Measurements from ENCODE around the gene CHSY1.
"Not testable (repeated sequence)": the region's sequence is repeated elsewhere in the genome, so short reads cannot be mapped to it uniquely, and the experiment has no call there.

Gene CHSY1

GRCh38 chr15:101133751-101134261 is 118.0 kb downstream of the CHSY1 start:
- no peaks in the 10 kb centered on the region for H3K27me3 ChIP-seq (ENCODE audit: control insufficient read depth, insufficient read depth, low read length)
- no peak overlapping the region for H3K27ac ChIP-seq (ENCODE audit: low read length)
- H3K4me1 ChIP-seq (ENCODE audit: control insufficient read depth, insufficient read depth, low read length): no peaks in the 10 kb centered on the region; the same call in 1 of the 2 replicates
- WGBS (ENCODE audit: insufficient coverage, insufficient read length): no CpG with 5 or more reads among the region's 13 CpGs
- no peak overlapping the region for H3K4me3 ChIP-seq (ENCODE audit: low read length)
- H3K9me3 ChIP-seq (ENCODE audit: control insufficient read depth, insufficient read depth, low read length): no peaks in the 10 kb centered on the region
- no peak for DNase-seq (ENCODE audit: low read depth, low spot score)
- H3K36me3 ChIP-seq (ENCODE audit: control insufficient read depth, insufficient read depth, low read length): no peaks in the 10 kb centered on the region

GRCh38 chr15:101133181-101133460 is 118.7 kb downstream of the CHSY1 start:
- Histone ChIP-seq H3K36me3 (ENCODE audit: control insufficient read depth, insufficient read depth, low read length) (no peaks in the 10 kb centered on the region), H3K9me3 (ENCODE audit: control insufficient read depth, insufficient read depth, low read length) (no peaks in the 10 kb centered on the region), H3K27ac (ENCODE audit: low read length) (no peak overlapping the region), H3K27me3 (ENCODE audit: control insufficient read depth, insufficient read depth, low read length) (no peaks in the 10 kb centered on the region), H3K4me1 (ENCODE audit: control insufficient read depth, insufficient read depth, low read length) (no peaks in the 10 kb centered on the region; the same call in 1 of the 2 replicates), H3K4me3 (ENCODE audit: low read length) (no peak overlapping the region)
- no CpG with 5 or more reads among the region's 8 CpGs for WGBS (ENCODE audit: insufficient coverage, insufficient read length)
- no peak for DNase-seq (ENCODE audit: low read depth, low spot score)

GRCh38 chr15:101132390-101133180 is 119.3 kb downstream of the CHSY1 start:
- Histone ChIP-seq H3K9me3 (ENCODE audit: control insufficient read depth, insufficient read depth, low read length) (no peaks in the 10 kb centered on the region), H3K4me1 (ENCODE audit: control insufficient read depth, insufficient read depth, low read length) (no peaks in the 10 kb centered on the region; the same call in 1 of the 2 replicates), H3K27me3 (ENCODE audit: control insufficient read depth, insufficient read depth, low read length) (no peaks in the 10 kb centered on the region), H3K36me3 (ENCODE audit: control insufficient read depth, insufficient read depth, low read length) (no peaks in the 10 kb centered on the region), H3K27ac (ENCODE audit: low read length) (no peak overlapping the region), H3K4me3 (ENCODE audit: low read length) (no peak overlapping the region)
- no CpG with 5 or more reads among the region's 20 CpGs for WGBS (ENCODE audit: insufficient coverage, insufficient read length)
- DNase-seq (ENCODE audit: low read depth, low spot score): no peak

DNA sequence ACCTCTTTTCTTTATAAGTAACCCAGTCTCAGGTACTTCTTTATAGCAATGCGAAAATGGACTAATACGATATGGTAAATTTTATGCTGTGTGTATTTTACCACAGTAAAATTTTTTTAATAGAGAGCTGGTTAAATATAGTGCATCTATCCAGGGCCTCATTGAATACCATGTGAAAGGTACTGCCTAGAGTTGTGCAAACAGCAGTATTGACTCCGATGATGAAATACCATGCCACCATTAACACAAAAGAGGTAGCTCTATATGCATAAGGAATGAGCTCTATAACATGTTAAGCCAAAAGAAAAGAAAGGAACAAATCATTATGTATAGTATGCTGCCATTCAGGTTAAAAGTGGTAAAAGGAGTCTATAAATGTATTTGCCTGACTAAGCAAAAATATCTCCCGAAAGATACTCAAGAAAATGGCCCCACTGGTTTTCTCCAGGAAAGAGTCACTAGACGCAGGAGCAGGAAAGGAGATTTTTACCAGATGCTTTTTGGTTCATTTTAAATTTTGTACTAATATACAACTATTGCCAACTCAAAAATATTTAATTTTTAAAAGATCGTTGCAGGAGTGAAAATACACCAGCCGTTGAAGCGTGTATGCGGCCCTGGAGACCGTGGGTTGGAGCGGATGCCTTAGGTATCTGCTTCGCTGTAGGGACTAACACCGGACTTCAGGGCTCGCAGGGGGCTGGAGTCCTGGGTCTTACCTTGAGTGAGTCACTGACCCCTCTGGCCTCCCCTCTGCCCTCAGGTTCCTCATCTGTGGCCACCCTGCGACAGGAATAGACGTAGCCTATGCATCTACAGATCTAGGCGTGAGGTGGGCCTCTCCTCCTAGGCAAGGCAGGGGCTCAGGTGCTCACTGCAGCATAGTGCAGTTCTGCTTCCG is 120.1 kb downstream of the CHSY1 start:
- WGBS (ENCODE audit: insufficient coverage, insufficient read length): no CpG with 5 or more reads among the region's 18 CpGs
- Histone ChIP-seq H3K9me3 (ENCODE audit: control insufficient read depth, insufficient read depth, low read length) (no peaks in the 10 kb centered on the region), H3K36me3 (ENCODE audit: control insufficient read depth, insufficient read depth, low read length) (no peaks in the 10 kb centered on the region), H3K27ac (ENCODE audit: low read length) (no peak overlapping the region), H3K27me3 (ENCODE audit: control insufficient read depth, insufficient read depth, low read length) (no peaks in the 10 kb centered on the region), H3K4me3 (ENCODE audit: low read length) (no peak overlapping the region), H3K4me1 (ENCODE audit: control insufficient read depth, insufficient read depth, low read length) (no peaks in the 10 kb centered on the region; the same call in 1 of the 2 replicates)
- DNase-seq (ENCODE audit: low read depth, low spot score): no peak

- no peak overlapping the region for H3K4me3 ChIP-seq (ENCODE audit: low read length)
- no peaks in the 10 kb centered on the region for H3K9me3 ChIP-seq (ENCODE audit: control insufficient read depth, insufficient read depth, low read length)
- DNase-seq (ENCODE audit: low read depth, low spot score): no peak
- no peaks in the 10 kb centered on the region for H3K36me3 ChIP-seq (ENCODE audit: control insufficient read depth, insufficient read depth, low read length)
- no peaks in the 10 kb centered on the region for H3K27me3 ChIP-seq (ENCODE audit: control insufficient read depth, insufficient read depth, low read length)
- H3K27ac ChIP-seq (ENCODE audit: low read length): no peak overlapping the region
- no peaks in the 10 kb centered on the region; the same call in 1 of the 2 replicates for H3K4me1 ChIP-seq (ENCODE audit: control insufficient read depth, insufficient read depth, low read length)
- no CpG with 5 or more reads among the region's 4 CpGs for WGBS (ENCODE audit: insufficient coverage, insufficient read length)
Observed at GRCh38 chr15:101129851-101130380, 121.9 kb downstream of the CHSY1 start.

DNA sequence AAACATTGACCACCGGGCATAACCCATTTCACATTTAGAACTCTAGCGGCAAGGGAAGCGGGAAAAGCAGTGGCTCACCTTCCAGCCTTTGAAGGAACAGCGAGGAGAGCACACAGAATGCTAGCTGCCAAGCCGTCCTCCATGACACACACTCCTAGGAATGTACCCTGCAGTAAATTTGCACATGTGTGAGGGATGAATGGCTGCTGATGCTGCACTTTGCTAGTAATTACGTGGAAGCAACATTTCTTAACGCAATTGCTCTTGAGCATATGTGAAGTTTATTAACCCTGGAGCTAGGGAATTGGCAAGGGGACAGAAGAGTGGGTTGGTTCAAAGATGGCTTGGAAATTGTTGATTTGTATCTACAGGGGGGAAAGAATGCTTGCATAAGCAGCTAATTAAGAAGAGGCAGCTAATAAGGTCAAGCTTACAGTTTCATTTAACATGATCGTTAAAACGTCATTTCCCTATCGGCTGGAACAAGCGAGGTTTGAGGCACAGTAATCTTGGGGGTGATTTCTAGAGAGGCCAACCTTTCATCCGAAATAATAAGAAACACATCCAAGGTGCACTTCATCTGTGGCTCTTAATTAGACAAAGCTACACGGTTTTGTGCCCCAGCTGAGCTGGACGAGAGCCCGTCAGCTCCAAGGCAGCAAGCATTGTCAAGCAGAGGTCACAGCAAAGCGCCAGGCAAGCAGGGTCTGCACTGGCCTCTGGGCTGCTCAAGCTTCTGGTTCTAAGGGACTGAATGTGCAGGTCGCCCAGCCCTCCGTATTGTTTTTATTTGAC is 123.4 kb downstream of the CHSY1 start:
- WGBS (ENCODE audit: insufficient coverage, insufficient read length): no CpG with 5 or more reads among the region's 18 CpGs
- no peaks in the 10 kb centered on the region; the same call in 1 of the 2 replicates for H3K4me1 ChIP-seq (ENCODE audit: control insufficient read depth, insufficient read depth, low read length)
- no peak overlapping the region for H3K4me3 ChIP-seq (ENCODE audit: low read length)
- no peaks in the 10 kb centered on the region for H3K9me3 ChIP-seq (ENCODE audit: control insufficient read depth, insufficient read depth, low read length)
- H3K27ac ChIP-seq (ENCODE audit: low read length): no peak overlapping the region
- H3K27me3 ChIP-seq (ENCODE audit: control insufficient read depth, insufficient read depth, low read length): no peaks in the 10 kb centered on the region
- no peak for DNase-seq (ENCODE audit: low read depth, low spot score)
- no peaks in the 10 kb centered on the region for H3K36me3 ChIP-seq (ENCODE audit: control insufficient read depth, insufficient read depth, low read length)

- Histone ChIP-seq H3K4me3 (ENCODE audit: low read length) (no peak overlapping the region), H3K27ac (ENCODE audit: low read length) (no peak overlapping the region), H3K27me3 (ENCODE audit: control insufficient read depth, insufficient read depth, low read length) (no peaks in the 10 kb centered on the region), H3K9me3 (ENCODE audit: control insufficient read depth, insufficient read depth, low read length) (no peaks in the 10 kb centered on the region), H3K36me3 (ENCODE audit: control insufficient read depth, insufficient read depth, low read length) (no peaks in the 10 kb centered on the region), H3K4me1 (ENCODE audit: control insufficient read depth, insufficient read depth, low read length) (no peaks in the 10 kb centered on the region)
- WGBS (ENCODE audit: insufficient coverage, insufficient read length): no CpG with 5 or more reads among the region's 13 CpGs
- no peak for DNase-seq (ENCODE audit: low read depth, low spot score)
Observed at GRCh38 chr15:101127506-101128076, 124.3 kb downstream of the CHSY1 start.

DNA sequence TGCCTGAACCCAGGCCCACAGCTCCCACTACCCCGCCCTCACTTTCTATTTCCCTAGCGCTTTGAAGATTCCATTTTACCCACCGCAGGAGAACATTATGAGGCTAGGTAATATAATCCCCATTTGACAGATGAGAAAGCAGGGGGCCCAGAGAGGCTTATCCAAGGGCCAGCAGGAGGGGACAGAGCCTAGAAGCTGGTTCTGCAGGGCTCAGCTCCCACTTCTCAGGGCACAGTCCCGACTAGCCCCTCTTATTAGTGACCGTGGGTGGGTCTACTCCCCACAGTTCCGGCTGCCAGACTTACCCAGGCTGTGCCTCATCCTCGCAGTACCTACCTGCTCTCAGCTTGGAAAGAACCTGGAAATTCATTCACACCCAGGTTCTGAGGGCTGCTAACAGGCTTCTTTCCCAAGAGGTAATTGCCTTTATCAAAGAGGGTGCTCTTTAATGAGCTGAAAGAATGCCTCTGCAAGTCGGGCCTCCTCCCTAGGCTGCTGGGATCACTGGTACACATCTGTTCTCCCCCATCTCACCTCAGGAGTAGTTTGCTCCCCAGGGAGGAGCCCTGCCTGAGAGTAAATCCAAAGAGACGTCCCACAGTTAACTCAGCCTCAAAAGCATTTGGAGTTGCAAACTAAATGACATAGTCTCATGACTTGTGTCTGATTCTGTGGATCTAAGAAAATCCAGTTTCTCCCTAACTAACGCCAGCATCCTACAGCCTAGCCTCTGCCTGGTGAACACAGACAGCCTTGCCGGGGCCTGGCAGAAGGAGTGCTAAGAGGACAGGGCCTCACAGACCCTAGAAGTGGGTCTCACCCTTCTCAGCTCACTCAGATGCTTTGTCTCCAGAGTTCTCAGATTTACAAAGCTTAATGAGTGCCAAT is 125.0 kb downstream of the CHSY1 start:
- no peak for DNase-seq (ENCODE audit: low read depth, low spot score)
- H3K4me3 ChIP-seq (ENCODE audit: low read length): no peak overlapping the region
- H3K27me3 ChIP-seq (ENCODE audit: control insufficient read depth, insufficient read depth, low read length): no peaks in the 10 kb centered on the region
- H3K4me1 ChIP-seq (ENCODE audit: control insufficient read depth, insufficient read depth, low read length): 0 out of 2 replicates have a peak, but pooled peaks cover under 1% of the 10 kb centered on the region
- H3K27ac ChIP-seq (ENCODE audit: low read length): no peak overlapping the region
- no peaks in the 10 kb centered on the region for H3K9me3 ChIP-seq (ENCODE audit: control insufficient read depth, insufficient read depth, low read length)
- no CpG with 5 or more reads among the region's 11 CpGs for WGBS (ENCODE audit: insufficient coverage, insufficient read length)
- H3K36me3 ChIP-seq (ENCODE audit: control insufficient read depth, insufficient read depth, low read length): no peaks in the 10 kb centered on the region

- H3K4me1 ChIP-seq (ENCODE audit: control insufficient read depth, insufficient read depth, low read length); H3K4me3 ChIP-seq (ENCODE audit: low read length); H3K36me3 ChIP-seq (ENCODE audit: control insufficient read depth, insufficient read depth, low read length); H3K27me3 ChIP-seq (ENCODE audit: control insufficient read depth, insufficient read depth, low read length); DNase-seq (ENCODE audit: low read depth, low spot score); H3K27ac ChIP-seq (ENCODE audit: low read length); H3K9me3 ChIP-seq (ENCODE audit: control insufficient read depth, insufficient read depth, low read length): not testable (repeated sequence)
- WGBS (ENCODE audit: insufficient coverage, insufficient read length): no CpG with 5 or more reads among the region's 13 CpGs
Observed at GRCh38 chr15:101125881-101126428, 125.9 kb downstream of the CHSY1 start.
